Activated T-cell treated with anti-CD3 and anti-CD28 coated beads for 1 hour (primary cell): Measurements from ENCODE around the gene PCDHGA2.
"Not testable (repeated sequence)": the region's sequence is repeated elsewhere in the genome, so short reads cannot be mapped to it uniquely, and the experiment has no call there.

ENCODE experiments used
- DNase-seq: peaks from one replicate; pipeline ENCODE4 v3.0.0-alpha.2; 2020; ENCODE audit warnings: low read depth

The PCDHGA2 gene

DNA sequence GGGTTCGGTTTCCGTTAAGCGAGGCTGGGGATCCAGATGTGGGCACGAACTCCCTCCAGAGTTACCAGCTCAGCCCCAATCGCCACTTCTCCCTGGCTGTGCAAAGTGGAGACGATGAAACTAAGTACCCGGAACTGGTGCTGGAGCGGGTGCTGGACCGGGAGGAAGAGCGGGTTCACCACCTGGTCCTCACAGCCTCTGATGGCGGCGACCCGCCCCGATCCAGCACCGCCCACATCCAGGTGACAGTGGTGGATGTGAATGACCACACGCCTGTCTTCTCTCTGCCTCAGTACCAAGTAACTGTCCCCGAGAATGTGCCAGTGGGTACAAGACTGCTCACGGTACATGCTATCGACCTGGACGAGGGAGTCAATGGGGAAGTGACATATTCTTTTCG is 44.8 kb downstream of the PCDHGA2 start:
- DNase-seq, result no peak

DNA sequence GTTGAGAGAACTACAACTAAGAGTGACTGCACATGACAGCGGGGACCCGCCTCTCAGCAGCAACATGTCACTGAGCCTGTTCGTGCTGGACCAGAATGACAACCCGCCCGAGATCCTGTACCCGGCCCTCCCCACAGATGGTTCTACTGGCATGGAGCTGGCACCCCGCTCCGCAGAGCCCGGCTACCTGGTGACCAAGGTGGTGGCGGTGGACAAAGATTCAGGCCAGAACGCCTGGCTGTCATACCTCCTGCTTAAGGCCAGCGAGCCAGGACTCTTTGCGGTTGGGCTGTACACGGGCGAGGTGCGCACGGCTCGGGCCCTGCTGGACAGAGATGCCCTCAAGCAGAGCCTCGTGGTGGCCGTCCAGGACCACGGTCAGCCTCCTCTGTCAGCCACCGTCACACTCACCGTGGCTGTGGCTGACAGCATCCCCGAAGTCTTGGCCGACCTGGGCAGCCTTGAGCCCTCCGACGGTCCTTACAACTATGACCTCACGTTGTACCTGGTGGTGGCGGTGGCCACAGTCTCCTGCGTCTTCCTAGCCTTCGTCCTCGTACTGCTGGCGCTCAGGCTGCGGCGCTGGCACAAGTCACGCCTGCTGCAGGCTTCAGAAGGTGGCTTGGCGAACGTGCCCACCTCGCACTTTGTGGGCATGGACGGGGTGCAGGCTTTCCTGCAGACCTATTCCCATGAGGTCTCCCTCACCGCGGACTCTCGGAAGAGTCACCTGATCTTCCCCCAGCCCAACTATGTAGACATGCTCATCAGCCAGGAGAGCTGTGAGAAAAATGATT is 46.1 kb downstream of the PCDHGA2 start:
- no peak for DNase-seq

DNA sequence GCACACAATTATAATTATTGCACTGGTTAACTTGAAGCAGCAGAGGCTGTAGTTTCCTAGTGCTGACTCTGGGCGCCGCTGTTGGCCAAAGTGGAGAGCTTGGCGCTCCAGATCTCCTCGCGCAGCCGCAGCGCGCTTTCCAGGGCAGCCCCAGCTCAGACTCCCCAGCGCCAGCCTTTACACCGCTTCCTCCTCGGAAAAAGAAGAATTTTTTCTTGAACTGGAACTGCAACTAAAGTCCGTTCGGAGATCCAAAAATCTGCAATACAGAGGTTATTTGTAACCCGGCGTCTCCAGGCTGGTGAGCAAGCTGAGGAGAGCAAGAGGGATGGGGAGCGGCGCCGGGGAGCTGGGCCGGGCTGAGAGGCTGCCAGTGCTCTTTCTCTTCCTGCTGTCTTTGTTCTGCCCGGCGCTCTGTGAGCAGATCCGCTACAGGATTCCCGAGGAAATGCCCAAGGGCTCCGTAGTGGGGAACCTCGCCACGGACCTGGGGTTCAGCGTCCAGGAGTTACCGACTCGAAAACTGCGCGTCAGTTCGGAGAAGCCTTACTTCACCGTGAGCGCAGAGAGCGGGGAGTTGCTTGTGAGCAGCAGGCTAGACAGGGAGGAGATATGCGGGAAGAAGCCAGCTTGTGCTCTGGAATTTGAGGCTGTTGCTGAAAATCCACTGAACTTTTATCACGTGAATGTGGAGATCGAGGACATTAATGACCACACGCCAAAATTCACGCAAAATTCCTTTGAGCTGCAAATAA is 49.2 kb downstream of the PCDHGA2 start, which contains the start of gene PCDHGB4:
Gene PCDHGB4, plus strand, starts transcription at position 142 of the 755 bp plus-strand sequence. Its CDS starts 187 bp downstream, at position 329.
- not testable (repeated sequence) for DNase-seq

DNA sequence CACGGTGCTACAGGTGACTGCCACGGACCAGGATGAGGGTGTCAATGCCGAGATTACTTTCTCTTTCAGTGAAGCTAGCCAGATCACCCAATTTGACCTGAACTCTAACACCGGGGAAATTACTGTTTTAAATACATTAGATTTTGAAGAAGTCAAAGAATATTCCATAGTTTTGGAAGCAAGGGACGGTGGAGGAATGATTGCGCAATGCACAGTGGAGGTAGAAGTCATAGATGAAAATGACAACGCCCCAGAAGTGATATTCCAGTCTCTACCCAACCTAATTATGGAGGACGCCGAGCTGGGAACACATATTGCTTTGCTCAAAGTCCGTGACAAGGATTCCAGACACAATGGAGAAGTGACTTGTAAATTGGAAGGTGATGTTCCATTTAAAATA is 50.1 kb downstream of the PCDHGA2 start:
- no peak for DNase-seq

DNA sequence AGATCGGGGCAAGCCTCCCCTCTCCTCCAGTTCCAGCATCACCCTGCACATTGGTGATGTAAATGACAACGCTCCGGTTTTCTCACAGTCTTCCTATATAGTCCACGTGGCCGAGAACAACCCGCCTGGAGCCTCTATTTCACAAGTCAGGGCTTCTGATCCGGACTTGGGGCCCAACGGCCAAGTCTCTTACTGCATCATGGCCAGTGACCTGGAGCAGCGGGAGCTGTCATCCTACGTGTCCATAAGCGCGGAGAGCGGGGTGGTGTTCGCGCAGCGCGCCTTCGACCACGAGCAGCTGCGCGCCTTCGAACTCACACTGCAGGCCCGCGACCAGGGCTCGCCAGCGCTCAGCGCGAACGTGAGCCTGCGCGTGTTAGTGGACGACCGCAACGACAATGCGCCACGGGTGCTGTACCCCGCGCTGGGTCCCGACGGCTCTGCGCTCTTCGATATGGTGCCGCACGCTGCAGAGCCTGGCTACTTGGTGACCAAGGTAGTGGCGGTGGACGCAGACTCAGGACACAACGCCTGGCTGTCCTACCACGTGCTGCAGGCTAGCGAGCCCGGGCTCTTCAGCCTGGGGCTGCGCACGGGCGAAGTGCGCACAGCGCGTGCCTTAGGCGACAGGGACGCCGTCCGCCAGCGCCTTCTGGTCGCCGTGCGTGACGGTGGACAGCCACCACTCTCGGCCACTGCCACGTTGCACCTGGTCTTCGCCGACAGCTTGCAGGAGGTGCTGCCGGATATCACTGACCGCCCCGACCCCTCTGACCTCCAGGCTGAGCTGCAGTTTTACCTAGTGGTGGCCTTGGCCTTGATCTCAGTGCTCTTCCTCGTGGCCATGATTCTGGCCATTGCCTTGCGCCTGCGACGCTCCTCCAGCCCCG is 50.8 kb downstream of the PCDHGA2 start:
- DNase-seq, result no peak

DNA sequence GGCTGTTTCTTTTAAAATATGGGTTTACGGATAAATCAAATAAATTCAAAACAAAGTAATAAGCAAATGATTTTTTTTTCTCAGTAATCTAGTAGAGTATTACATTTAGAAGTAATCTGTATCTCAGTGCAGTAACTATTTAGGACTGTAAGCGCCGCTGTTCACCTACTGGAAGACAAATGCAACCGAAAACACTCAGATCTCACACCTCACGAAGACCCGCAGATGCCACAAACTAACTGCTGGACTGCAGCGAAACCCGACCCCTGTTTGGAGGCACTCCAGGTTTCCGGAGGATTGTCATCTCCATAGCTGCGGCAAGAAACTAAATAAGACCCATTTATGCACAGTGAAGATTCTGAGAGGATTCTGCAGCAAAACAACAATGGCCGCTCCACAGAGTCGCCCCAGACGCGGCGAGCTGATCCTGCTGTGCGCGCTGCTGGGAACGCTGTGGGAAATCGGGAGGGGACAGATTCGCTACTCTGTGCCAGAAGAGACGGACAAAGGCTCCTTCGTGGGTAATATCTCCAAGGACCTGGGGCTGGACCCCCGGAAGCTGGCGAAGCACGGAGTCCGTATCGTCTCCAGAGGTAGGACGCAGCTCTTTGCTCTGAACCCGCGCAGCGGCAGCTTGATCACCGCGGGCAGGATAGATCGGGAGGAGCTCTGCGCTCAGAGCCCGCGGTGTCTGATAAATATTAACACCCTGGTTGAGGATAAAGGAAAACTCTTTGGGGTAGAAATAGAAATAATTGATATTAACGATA is 54.1 kb downstream of the PCDHGA2 start, which contains the start of gene PCDHGA8:
Gene PCDHGA8, plus strand, starts transcription at position 205 of the 770 bp plus-strand sequence. Its CDS starts 181 bp downstream, at position 386.
- DNase-seq, result no peak
